ENCODE results near the gene RHEB. TPM values are rescaled to one million over a fixed set of nuclear protein-coding genes. Genes with fewer than 3 reads are reported as not detected.
A peak's percentile ranks its signal among the peaks of the same experiment; 100 is the strongest.

The RHEB gene
- total and polyA plus RNA-seq, 8 donors = 18.5 to 141 (median 84.2) TPM

DNA sequence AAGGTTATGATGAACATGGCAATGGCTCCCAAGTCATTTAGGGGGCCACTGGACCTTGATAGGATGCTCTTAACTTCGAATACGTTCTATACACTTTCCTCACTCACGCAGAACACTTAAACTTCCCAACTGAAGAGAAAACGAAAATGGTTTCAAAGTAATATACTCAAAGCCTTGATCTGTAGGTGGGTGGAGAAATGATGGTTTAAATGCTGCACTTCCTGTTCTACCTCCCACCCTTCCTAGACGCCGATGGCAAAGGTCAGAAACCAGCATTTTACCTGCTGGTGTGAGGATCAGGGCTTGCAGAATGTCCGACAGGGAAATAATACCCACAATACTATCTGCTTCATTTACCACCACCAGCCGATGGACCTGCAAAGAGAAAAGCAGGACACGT is 40.5 kb upstream of the RHEB start:
- Histone ChIP-seq H3K9me3 (no peaks in the 10 kb centered on the region), H3K36me3 (peaks cover 46 to 95% (median 94%) of the 10 kb centered on the region in 4 donors), H3K27me3 (no peaks in the 10 kb centered on the region), H3K27ac (no peak overlapping the region), H3K4me1 (no peaks in the 10 kb centered on the region), H3K4me3 (no peak overlapping the region)
- DNase-seq = no peak
- TF ChIP-seq POLR2A (IDR thresholded peaks at IDR 0.05) (no peak), POLR2AphosphoS5 (IDR thresholded peaks at IDR 0.05) (no peak), EP300 (IDR thresholded peaks at IDR 0.05) (no peak)
- TF ChIP-seq, protein P1, sequence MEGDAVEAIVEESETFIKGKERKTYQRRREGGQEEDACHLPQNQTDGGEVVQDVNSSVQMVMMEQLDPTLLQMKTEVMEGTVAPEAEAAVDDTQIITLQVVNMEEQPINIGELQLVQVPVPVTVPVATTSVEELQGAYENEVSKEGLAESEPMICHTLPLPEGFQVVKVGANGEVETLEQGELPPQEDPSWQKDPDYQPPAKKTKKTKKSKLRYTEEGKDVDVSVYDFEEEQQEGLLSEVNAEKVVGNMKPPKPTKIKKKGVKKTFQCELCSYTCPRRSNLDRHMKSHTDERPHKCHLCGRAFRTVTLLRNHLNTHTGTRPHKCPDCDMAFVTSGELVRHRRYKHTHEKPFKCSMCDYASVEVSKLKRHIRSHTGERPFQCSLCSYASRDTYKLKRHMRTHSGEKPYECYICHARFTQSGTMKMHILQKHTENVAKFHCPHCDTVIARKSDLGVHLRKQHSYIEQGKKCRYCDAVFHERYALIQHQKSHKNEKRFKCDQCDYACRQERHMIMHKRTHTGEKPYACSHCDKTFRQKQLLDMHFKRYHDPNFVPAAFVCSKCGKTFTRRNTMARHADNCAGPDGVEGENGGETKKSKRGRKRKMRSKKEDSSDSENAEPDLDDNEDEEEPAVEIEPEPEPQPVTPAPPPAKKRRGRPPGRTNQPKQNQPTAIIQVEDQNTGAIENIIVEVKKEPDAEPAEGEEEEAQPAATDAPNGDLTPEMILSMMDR (IDR thresholded peaks at IDR 0.05) = no peak
- WGBS, 5 donors = 92 to 97% (median 93%) methylated on average over 9 of the region's 9 CpGs
- intact Hi-C loops (cut with DNase I; ENCODE audit: low total_unique reads) = no loop called here

- H3K4me1 ChIP-seq = no peaks in the 10 kb centered on the region
- no peak for TF ChIP-seq POLR2A (IDR thresholded peaks at IDR 0.05)
- no peak for TF ChIP-seq POLR2AphosphoS5 (IDR thresholded peaks at IDR 0.05)
- TF ChIP-seq, protein P1 (IDR thresholded peaks at IDR 0.05) = no peak
- TF ChIP-seq EP300 (IDR thresholded peaks at IDR 0.05) = no peak
- no peak for DNase-seq
- H3K36me3 ChIP-seq = peaks cover 44 to 97% (median 96%) of the 10 kb centered on the region in 4 donors
- no peak overlapping the region for H3K4me3 ChIP-seq
- no peaks in the 10 kb centered on the region for H3K9me3 ChIP-seq
- 74 to 88% (median 79%) methylated on average over 5 of the region's 5 CpGs for WGBS, 5 donors
- intact Hi-C loops (cut with DNase I; ENCODE audit: low total_unique reads) = no loop called here
- H3K27ac ChIP-seq = no peak overlapping the region
- no peaks in the 10 kb centered on the region for H3K27me3 ChIP-seq
Observed at GRCh38 chr7:151559557-151560183, 40.0 kb upstream of the RHEB start.

DNA sequence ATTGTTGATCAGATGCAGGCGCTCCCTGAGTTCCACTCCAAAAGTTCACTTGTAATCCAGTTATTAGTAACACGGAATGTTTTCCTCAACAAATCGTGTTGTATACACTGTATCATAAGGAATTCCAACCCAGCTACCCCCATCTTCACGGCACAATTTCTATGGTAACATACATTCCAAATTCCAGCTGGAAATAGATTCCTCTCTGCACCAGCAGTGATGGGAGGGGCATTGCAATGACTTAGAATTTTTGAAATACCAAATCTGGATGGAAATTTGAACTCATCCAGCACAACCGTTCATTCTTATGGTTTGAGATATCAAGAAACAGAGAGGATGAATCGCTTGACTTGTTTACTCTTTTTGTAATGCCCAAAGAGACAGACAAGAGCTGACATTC is 38.9 kb upstream of the RHEB start:
- 72 to 84% (median 77%) methylated on average over 6 of the region's 6 CpGs for WGBS, 5 donors
- Histone ChIP-seq H3K9me3 (no peaks in the 10 kb centered on the region), H3K4me1 (peaks cover 0 to 3% (median under 1%) of the 10 kb centered on the region in 4 donors), H3K27me3 (no peaks in the 10 kb centered on the region), H3K36me3 (peaks cover 33 to 89% (median 85%) of the 10 kb centered on the region in 4 donors), H3K27ac (no peak overlapping the region), H3K4me3 (no peak overlapping the region)
- TF ChIP-seq EP300 (IDR thresholded peaks at IDR 0.05) = no peak
- no peak for TF ChIP-seq POLR2A (IDR thresholded peaks at IDR 0.05)
- TF ChIP-seq, protein P1 (IDR thresholded peaks at IDR 0.05) = no peak
- TF ChIP-seq POLR2AphosphoS5 (IDR thresholded peaks at IDR 0.05) = no peak
- intact Hi-C loops (cut with DNase I; ENCODE audit: low total_unique reads) = no loop called here
- peak in 1 of 2 donors; percentile 50 for DNase-seq

DNA sequence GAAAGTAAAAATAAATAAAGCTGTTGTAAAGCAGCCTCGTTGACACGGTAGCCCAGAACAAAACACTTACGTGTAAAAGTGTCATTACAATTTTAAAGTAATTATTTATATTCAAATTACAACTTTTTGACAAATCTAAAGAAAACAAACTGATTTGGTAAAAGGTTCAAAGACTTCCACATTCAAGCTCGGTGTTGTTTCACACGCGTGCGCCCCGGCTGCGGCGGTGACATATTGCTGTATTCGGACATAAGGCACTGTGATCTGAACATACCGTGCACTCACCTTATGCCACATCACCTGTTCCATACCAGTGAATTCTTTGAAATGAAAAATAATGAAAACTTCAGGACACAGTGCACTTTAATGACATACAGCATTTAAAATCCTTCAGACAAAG is 36.9 kb upstream of the RHEB start:
- Histone ChIP-seq H3K27ac (no peak overlapping the region), H3K27me3 (no peaks in the 10 kb centered on the region), H3K36me3 (peaks cover 29 to 69% (median 66%) of the 10 kb centered on the region in 4 donors), H3K4me1 (peaks cover 9 to 22% (median 19%) of the 10 kb centered on the region in 4 donors), H3K4me3 (no peak overlapping the region), H3K9me3 (no peaks in the 10 kb centered on the region)
- no peak for TF ChIP-seq POLR2A (IDR thresholded peaks at IDR 0.05)
- no peak for DNase-seq
- WGBS, 5 donors = 94 to 97% (median 96%) methylated on average over 12 of the region's 12 CpGs
- intact Hi-C loops (cut with DNase I; ENCODE audit: low total_unique reads) = no loop called here

GRCh38 chr7:151553356-151553755 is 33.7 kb upstream of the RHEB start:
- no peak for DNase-seq
- intact Hi-C loops (cut with DNase I; ENCODE audit: low total_unique reads) = no loop called here
- 71 to 79% (median 76%) methylated on average over 15 of the region's 15 CpGs for WGBS, 5 donors
- H3K4me1 ChIP-seq = peaks cover 9 to 31% (median 23%) of the 10 kb centered on the region in 4 donors
- no peaks in the 10 kb centered on the region for H3K9me3 ChIP-seq
- TF ChIP-seq POLR2A (IDR thresholded peaks at IDR 0.05) = no peak
- TF ChIP-seq POLR2AphosphoS5 (IDR thresholded peaks at IDR 0.05) = no peak
- TF ChIP-seq, protein P1 (IDR thresholded peaks at IDR 0.05) = no peak
- TF ChIP-seq EP300 (IDR thresholded peaks at IDR 0.05) = no peak
- H3K4me3 ChIP-seq = no peak overlapping the region
- H3K27me3 ChIP-seq = no peaks in the 10 kb centered on the region
- peak overlapping the region in 2 of 5 donors; percentile 16 to 74 for H3K27ac ChIP-seq
- H3K36me3 ChIP-seq = peaks cover 6 to 36% (median 33%) of the 10 kb centered on the region in 4 donors

All from stomach (tissue), 9 donors.